GM15510 (cell line): ENCODE measurements around the gene WDR87.

Experiments used
- POLR2A ChIP-seq: IDR thresholded peaks from 3 replicates; pipeline ENCODE4 v1.6.1; 2011; ENCODE audit warnings: borderline replicate concordance; ENCODE audit not compliant: insufficient read length; ENCODE audit errors: extremely low read depth

Gene WDR87

DNA sequence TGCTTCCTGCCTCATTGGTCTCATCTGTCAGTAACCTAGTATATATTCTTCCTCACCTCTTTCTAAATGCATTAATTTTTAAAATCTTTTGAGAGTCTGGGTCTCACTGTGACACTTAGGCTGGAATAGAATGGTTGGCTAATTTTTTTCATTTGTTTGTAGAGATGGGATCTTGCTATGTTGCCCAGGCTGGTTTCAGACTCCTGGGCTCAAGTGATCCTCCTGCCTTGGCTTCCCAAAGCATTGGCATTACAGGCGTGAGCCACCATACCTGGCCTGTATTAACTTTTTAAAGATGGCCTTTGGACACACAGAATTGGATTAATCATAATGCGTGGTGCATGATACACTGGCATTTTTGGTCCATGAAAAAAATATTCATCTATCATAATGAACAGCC is 30.5 kb upstream of the WDR87 start:
- no peak for TF ChIP-seq POLR2A

DNA sequence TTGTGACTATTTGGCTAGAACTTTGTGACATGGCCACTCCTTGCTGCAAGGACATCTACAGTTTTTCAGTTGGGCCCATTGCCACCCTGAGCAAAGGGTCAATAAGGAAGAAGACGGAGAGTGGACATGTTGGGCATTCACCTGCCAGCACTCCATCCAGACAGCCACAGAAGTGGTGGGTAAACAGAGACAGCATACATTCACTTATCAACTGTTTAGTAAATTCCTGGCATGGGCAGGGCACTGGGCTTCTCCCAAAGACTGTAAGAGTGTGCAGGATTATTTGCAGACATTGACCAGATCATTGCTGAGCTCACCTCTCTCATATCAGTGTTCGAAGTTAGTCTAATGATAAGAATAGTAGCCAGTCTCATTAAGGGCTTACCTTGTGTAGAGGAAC is 29.8 kb upstream of the WDR87 start:
- TF ChIP-seq POLR2A, result no peak

DNA sequence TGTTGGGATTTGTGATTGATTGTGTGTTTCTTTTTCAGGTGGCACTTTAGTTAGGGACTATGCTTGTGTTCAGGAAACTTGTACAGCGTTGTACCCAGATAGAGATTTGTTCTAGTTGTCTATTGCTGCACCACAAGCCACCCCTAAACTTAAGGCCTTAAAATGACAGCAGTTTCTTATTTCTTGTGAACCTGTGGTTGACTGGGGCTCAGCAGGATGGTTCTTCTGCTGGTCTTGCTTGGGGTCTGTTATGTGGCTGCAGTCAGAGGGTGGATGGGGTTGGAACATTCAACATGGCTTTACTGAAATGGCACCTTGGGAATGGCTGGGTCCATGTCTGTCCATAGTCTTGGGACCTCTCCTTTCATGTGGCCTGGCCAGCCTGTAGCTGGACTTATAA is 28.9 kb upstream of the WDR87 start:
- TF ChIP-seq POLR2A, result no peak

DNA sequence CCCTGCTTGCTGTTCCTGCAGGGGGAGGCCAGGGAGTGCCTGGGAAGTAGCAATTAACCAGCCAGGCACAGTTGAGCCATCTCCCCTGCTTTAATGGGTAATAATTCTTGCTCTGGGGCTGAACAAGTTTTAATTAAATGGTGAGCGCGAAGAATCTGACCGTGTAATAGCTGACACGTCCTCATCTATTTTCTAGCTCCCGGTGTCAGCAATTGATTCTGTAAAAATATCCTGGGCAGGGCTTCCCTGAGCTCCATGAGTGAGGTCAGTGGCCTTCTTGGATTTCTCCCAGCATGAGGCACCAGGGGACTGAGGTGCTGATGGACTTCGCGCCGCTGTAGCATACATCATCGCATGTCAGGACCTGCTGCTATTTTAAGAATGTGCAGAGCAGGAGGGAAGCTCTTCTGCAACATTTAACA is 27.6 kb upstream of the WDR87 start:
- no peak for TF ChIP-seq POLR2A

DNA sequence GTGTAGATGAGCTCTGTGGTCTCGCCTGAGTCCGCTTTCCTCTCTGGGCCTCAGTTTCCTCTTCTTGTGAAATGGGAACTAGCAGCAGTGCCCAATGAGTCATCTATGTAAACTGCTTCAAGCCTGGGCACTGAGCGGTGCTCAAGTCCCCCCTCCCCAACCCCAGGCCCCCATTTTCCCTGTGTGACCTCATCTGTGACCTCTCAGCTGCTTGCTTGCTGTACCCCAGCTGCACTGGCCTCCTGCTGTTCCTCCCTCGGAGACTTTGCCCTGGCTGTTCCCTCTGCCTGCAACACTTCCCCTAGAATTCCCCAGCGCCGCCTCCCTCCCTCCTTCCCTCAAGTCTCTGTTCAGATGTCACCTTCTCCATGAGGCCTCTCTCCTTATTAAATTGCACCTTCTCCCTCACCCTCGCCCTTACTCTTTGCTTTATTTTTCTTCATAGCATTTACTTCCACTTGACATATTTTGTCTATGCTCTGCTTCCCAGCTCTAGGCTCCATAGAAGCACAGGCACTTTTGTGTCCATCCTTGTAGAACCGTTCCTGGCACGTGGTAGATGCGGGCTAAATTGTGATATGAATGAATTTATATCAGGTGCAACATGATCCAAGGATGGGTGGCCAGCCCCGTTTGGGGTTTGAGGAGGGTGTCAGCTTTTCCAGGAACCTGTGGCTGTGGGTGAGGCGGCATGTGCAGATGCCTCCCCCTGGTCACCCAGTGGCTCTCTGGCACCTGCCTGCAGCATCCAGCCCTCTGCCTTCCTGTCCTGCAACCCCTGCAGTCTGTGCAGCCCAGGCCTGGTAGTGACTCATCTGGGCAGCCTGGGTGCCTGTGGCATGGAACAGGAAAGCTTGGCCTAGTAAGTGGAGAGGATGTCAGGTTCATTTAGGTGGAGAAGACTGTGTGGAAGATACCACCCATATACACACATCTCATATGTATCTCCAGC is 26.9 kb upstream of the WDR87 start:
- no peak for TF ChIP-seq POLR2A

DNA sequence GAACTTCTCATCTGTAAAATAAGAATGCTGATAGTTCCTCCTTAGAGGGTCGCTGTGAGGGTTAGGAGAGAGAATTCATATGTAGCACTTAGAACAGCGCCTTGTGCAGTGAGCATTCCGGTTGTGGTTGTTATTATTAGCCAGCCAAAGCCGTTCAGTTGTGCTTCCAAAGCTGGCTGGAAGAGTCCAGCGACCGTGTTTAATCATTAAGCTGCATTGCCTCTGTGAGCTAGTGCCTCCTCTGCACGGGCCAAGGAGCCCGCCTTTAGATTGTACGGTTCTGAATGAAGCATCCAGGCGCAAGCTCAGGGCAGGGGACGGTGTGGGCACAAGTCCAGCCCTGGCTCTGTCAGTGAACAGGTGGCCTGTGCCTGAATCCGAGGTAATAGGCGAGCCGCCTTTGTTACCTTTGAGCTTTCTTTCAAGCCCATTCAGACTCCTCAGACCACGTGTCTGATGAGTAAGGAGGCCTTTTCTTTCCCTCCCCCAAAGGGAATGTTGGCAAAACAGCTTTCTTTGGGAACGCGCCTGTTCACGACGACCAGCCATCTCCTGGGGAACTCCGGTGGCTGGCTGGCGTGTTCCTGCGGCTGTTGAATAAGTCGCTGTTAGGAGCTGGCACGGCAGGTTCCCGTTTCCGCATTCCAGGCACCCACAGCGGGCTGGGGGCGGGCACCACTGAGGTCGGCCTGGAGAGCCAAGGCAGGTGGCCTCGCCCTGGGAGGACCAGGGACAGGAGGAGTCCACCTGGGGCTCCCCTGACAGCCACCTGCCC is 25.7 kb upstream of the WDR87 start:
- no peak for TF ChIP-seq POLR2A

DNA sequence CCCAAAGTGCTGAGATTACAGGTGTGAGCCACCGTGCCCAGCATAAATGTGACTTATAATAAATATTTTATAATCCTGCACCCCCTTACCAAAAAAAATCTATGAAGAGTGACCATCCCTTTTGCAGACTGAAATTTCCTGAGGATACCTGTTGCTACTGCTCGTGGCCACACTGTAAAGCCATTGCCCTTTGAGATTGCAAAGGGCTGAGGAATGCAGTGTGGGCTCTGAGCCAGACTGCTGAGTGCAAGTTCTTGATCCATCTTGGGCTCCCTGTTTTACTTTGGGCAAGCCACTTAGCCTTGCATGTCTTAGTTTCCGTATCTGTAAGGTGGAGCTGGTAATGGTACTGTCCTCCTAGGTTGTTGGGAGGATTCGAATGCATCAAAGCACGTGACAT is 24.0 kb upstream of the WDR87 start:
- no peak for TF ChIP-seq POLR2A

DNA sequence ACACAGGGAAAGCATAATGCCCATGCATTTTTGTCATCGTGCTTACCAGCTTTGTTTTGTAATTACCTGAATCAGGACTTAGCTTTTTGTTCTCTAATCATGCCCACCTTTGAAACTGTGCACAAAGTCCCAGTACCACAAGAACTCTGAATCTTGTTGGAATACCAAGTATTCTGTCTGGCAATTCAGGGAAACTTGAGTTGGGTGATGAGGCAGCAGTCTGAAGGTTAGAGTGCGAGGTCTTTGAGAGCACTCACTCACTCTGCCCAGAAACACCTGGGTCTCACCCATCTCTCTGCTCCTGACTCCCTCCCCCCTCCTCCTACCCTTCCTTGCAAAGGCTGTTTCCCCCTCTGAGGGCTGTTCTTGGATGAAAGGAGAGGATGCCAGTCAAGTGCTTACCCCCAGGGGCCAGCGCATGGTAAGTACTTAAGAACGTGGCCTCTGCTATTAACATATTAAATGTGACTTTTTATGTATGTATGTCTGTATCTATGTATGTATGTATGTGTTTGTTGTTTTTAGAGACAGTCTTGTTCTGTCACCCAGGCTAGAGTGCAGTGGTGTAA is 23.0 kb upstream of the WDR87 start:
- no peak for TF ChIP-seq POLR2A

DNA sequence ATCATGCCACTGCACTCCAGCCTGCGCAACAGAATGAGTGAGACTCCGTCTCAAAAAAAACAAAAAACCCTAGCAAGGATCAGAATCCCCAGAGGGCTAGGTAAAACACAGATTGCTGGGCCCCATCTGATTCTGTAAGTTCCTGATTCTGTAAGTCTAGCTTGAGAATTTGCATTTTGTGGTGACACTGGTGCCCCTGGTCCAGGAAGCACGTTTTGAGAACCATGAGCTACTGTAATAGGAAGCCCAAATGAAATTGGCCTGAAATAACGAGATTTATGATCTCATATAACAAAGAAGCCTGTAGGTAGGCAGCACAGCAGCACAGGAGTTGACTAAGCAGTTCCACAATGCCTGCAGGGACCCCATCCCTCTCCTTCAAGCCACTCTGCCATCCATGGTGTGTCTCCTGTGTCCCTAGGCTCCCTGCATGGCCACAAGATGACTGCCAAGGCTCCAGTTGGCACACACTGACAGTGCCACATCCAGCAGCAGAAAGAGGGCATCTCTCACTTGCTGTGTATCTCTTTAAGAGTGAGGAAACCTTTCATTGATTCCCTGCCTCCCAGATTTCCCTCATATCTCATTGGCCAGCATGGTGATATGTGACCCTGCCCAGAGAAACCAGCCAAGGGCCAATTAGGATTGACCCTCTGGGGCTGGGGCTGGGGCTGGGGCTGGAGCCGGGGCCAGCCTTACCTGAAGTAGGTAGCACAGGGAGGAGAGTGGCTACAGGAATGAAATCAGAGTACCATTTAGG is 22.3 kb upstream of the WDR87 start:
- no peak for TF ChIP-seq POLR2A

DNA sequence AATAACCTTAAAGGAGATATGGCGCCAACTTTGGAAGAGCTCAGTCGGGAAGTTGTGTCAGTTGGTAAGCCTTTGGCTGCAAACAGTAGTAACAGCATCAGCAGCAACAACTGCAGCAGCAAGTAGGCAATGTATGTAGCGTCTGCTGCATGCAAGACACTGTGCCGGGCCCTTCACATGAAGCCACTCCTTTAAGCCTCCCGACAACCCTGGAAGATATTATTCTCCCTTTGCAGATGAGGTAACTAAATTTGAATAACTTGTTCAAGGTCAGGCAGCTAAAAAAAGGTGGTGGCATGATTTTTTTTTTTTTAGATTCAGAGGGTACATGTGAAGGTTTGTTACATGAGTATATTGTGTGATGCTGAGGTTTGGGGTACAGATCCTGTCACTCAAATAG is 20.3 kb upstream of the WDR87 start:
- no peak for TF ChIP-seq POLR2A

DNA sequence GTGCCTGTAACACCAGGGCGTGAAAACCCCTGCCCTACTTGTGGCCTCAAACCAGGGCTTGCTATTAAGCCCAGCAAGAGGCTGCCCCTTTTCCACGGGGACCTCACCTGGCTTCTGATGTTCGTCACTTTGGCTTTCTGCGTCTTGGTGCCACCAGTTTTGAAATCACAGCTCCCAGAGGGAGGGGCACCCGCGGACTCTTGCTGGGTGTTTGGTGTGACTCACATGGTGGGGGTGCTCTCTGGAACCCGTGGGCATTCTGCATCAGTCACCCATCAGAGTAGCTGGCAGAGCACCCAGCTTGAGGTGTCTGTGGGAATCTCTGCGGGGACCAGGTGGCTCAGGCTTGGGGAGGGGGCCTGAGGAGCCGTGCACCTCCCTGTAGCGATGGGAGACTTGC is 19.9 kb upstream of the WDR87 start:
- no peak for TF ChIP-seq POLR2A

DNA sequence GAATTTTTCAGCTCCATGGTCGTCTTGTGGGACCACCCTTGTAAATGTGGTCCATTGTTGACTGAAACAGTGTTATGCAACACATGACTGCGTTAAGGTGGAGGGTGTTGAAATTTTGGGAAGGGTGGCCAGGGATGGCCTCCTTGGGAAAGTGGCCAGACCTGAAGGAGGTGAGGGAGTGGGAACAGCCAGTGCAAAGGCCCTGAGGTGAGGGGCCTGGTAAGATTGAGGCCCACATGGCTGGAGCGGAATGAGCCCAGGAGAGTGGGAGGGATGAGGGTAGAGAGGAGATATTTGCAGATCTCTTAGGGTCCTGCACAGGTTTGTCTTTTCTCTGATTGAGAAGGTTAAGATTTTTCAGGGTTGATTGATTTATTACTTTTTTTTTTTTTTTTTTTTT is 18.8 kb upstream of the WDR87 start:
- TF ChIP-seq POLR2A, result no peak

DNA sequence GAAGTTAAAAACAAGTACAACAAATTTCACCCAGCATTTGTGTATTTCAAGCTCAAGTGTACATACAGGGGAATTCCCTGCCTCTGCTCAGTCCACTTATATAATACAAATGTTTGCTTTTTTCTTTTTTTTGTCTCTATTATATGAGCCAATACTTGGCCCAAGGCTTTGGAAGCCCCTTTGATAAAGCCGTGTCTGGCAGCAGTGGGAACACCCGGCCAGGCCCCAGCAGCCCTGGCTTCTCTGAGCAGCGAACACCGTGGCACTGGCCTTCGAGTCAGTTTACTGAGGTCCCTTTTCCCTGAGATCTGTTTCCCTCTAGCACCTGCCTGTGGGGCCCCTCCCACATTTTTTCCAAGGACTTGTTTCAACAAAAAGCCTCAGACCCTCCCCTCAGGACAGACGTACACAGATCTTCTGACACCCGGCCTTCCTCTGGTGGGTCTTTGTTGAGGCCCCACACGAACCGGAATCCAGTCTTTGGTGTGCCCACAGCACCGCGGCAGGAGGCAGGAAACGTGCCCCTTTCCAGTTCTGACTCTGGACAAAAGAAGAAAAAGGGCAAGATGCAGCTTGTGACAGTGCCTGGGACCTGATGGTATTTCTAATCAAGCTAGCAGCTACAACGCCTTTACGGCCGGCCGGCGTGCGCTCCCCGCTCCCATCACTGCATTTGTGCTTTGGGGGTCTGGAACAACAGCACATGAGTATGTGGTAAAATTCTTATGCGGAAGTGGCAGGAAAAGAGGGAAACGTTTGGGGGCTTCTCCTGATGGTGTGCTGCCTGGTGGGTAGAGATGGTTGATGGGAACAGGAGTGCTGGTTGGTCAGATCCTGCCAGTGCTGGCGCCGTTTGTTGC is 14.4 kb upstream of the WDR87 start:
- TF ChIP-seq POLR2A, result no peak

DNA sequence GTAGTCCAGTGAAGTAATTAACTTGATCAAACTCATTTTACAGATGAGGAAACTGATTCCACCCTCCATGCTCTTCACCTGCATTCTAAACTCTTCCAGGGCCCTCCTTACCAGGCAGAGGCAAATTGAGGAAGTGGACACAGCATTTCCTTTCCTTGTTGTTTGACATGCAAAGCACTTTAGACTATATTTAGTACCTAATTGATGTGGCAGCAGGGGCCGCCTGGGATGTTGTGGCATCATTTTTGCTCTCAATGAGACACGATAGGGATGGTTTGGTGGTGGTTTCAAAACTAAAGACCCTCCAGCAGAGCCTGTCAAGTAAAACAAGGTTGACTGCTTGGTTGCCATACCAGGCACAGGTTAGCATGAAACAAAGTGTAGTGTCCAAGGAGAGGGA is 8.5 kb upstream of the WDR87 start:
- TF ChIP-seq POLR2A, result no peak
